Nephron (organoid): ENCODE results near the gene INPP5J.

Source experiments
- H3K27ac Mint-ChIP-seq, 3 experiments: 2 replicates each; pipeline ENCODE4 v1.8.0; 2020; ENCODE audit warnings: mixed read lengths in 3 of 3, mild to moderate bottlenecking in 2 of 3, moderate library complexity in 1 of 3
- H3K27me3 Mint-ChIP-seq: 2 replicates; pipeline ENCODE4 v1.8.0; 2021; ENCODE audit warnings: low read depth, mild to moderate bottlenecking, moderate library complexity, mixed read lengths
- H3K36me3 Mint-ChIP-seq: 2 replicates; pipeline ENCODE4 v1.8.0; 2020; ENCODE audit warnings: low read depth, mixed read lengths
- H3K4me1 Mint-ChIP-seq: 2 replicates; pipeline ENCODE4 v1.8.0; 2020; ENCODE audit warnings: mixed read lengths
- H3K4me3 Mint-ChIP-seq, 3 experiments: 2 replicates each; pipeline ENCODE4 v1.8.0; 2020; ENCODE audit warnings: mild to moderate bottlenecking in 3 of 3, mixed read lengths in 3 of 3, moderate library complexity in 2 of 3
- H3K9me3 Mint-ChIP-seq: 2 replicates; pipeline ENCODE4 v1.8.0; 2020; ENCODE audit warnings: mixed read lengths
- TF ChIP-seq, protein P1 (sequence below), 3 experiments: fragments of 200-600 bp; sonication (generic); IDR thresholded peaks; one replicate each; pipeline ENCODE4 v1.5.0; 2021; ENCODE audit warnings: antibody characterized with exemption in 3 of 3; ENCODE audit not compliant: unreplicated experiment in 3 of 3

Gene INPP5J

DNA sequence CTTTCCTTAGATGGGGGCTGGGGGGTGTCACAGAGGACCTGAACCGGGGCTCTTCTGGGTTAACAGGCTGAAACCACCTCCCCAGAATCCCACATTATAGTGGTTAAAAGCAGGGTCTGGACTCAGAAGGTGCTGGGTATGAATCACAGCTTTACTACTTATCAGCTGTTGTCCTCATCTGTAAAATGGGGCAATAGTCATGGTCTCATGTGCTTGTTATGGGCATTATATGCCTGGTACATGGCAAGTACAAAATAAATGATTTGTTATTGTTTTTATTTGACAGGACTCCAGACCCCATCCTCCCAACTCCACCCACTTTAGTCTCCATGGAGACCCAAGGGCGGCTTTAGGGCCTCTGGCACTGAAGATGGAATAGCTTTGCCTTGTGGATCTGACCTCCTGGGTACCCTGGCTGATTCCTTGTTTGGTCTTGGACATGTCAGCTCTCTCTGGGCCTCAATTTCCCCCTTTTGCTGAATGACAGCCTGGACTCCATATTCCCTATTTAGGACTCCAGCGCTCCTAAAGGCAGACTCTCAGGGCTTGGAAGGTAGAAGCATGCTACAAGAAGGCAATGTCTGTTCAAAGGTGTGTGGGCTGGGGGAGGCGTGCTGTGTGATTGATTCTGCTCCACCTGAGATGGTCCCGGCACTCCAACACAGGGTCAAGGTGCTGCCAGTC lies 42.5 kb upstream of the INPP5J start:
- H3K4me3 Mint-ChIP-seq: peak overlapping the region; percentile 92 to 94 (median 93)
- H3K9me3 Mint-ChIP-seq: no peaks in the 10 kb centered on the region

DNA sequence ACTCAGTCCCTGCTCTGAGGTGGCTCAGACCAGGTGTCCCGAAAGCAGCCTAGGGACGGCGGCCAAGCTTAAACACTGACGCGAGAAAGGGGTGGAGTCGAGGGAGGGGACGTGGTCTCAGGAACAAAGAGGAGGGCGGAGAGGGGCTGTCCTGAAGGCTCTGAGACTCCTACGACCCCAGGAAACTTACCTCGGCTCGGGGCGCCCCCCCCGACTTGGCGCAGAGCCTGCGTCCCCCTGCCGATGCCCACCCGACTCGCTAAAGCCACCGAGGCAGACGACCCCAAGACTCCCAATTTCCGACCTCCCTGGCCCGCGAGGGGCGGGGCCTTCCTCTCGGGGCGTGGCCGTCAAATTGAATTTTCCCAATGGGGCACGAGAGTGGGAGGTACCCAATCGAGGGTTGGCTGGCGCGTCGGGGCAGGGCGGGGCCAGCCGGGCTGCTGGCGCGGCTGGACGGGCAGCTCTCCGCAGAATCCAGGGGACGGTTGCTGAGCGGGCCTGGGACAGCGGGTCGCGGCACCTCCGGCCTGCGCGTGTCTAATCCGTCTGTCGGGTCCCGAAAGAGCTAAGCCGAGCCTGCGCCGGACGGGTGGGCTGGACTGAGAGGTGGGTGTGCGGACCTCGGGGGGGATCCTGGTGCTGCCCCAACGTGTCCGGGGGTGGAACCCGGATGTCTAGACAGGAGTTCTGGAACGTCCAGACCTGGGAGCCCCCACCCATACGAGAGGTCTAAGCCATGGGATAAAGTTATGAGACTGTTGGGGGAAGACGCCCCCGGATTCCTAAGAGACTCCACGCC lies 41.7 kb upstream of the INPP5J start, which contains the start of gene SMTN:
SMTN (plus strand) TSS at position 471 of the 802 bp plus-strand sequence. CDS start 1,941 bp downstream, outside the sequence.
- Mint-ChIP-seq H3K4me1 (peaks cover 38% of the 10 kb centered on the region), H3K36me3 (no peaks in the 10 kb centered on the region), H3K27me3 (no peaks in the 10 kb centered on the region), H3K9me3 (no peaks in the 10 kb centered on the region), H3K27ac (peak within 1 kb of the TSS; percentile 98 to 99 (median 98)), H3K4me3 (peak within 1 kb of the TSS; percentile 92 to 94 (median 93))
- TF ChIP-seq, protein P1, sequence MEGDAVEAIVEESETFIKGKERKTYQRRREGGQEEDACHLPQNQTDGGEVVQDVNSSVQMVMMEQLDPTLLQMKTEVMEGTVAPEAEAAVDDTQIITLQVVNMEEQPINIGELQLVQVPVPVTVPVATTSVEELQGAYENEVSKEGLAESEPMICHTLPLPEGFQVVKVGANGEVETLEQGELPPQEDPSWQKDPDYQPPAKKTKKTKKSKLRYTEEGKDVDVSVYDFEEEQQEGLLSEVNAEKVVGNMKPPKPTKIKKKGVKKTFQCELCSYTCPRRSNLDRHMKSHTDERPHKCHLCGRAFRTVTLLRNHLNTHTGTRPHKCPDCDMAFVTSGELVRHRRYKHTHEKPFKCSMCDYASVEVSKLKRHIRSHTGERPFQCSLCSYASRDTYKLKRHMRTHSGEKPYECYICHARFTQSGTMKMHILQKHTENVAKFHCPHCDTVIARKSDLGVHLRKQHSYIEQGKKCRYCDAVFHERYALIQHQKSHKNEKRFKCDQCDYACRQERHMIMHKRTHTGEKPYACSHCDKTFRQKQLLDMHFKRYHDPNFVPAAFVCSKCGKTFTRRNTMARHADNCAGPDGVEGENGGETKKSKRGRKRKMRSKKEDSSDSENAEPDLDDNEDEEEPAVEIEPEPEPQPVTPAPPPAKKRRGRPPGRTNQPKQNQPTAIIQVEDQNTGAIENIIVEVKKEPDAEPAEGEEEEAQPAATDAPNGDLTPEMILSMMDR (IDR thresholded peaks at IDR 0.05; ENCODE audit: unreplicated experiment in 3 of 3): no peak

More for the DNA sequence above, 42.5 kb upstream of the INPP5J start:
- Mint-ChIP-seq H3K27me3 (no peaks in the 10 kb centered on the region), H3K36me3 (no peaks in the 10 kb centered on the region), H3K27ac (peak overlapping the region; percentile 98 to 99 (median 98)), H3K4me1 (peaks cover 43% of the 10 kb centered on the region)
- TF ChIP-seq, protein P1 (IDR thresholded peaks at IDR 0.05; ENCODE audit: unreplicated experiment in 3 of 3): no peak

DNA sequence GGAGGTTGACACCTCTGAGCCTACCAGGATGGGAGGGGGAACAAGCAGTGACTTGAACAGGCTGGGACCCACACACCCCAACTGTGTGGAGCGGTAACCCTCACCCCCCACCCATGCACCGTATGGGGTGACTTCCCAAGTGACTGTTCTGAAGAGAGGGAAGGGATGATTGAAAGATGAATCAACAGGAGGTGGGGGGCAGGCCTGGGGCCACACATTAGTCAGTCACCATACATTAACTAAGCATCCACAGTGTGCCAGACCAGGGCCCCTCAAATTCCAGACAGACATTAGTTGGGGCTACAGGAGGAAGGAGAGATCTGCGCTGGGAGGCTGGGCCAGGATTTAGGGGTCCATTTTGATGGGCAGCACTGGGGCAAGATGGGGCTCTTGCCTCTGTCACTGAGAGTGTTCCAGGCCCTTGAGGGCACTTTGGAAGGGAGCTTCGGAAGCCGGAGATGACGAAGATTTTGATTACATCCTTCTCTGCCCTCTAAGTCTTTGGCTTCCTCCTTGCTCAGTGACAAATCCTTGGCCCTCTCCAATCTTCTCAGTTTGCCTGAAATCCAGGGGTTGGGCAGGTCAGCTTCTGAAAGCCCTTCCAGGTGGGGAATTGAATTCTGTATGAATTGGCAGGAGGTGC lies 40.7 kb upstream of the INPP5J start:
- Mint-ChIP-seq H3K9me3 (no peaks in the 10 kb centered on the region), H3K4me1 (peaks cover 41% of the 10 kb centered on the region), H3K4me3 (peak overlapping the region; percentile 92 to 94 (median 93)), H3K36me3 (no peaks in the 10 kb centered on the region), H3K27me3 (no peaks in the 10 kb centered on the region), H3K27ac (peak overlapping the region; percentile 98 to 99 (median 98))
- TF ChIP-seq, protein P1 (IDR thresholded peaks at IDR 0.05; ENCODE audit: unreplicated experiment in 3 of 3): no peak

DNA sequence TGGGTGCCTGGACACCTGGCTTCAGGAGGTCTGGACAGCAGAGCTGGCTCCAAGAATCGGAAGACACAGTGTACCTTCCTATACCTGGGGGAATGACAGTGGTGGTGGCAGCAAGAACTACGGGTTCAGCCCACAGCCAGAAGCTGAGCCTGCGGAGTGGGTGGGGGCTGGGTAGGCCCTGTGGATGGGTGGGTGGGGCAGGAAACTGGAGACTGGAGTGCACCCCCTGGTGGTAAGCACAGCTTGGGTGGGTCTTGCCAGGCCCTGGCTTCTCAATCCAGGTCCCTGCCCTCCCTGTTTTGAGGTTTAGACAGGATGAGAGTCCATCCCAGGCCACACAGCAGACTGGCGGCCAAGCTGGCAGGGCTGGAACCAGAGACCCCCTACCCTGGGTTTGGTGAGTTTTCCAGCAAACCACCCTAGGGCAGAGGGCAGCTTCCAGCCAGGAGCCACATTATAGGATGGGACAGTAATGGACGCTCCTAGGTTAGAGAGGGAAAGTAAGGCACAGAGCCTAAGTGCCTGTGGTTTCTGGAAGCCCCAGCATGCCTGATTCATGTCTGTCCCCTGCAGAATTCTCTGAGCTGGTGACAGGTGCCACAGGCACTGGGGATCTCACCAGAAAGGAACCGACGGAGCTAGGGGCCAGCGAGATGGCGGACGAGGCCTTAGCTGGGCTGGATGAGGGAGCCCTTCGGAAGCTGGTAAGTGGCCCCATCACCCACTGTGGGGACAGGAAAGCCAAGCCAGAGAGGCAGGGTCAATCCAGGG lies 40.0 kb upstream of the INPP5J start:
- H3K4me3 Mint-ChIP-seq: peak overlapping the region; percentile 92 to 94 (median 93)
- TF ChIP-seq, protein P1 (IDR thresholded peaks at IDR 0.05; ENCODE audit: unreplicated experiment in 3 of 3): peak in 2 of 3 experiments; percentile 32
- peak overlapping the region; percentile 90 to 99 (median 98) for H3K27ac Mint-ChIP-seq
- H3K9me3 Mint-ChIP-seq: no peaks in the 10 kb centered on the region
- H3K27me3 Mint-ChIP-seq: no peaks in the 10 kb centered on the region
- H3K36me3 Mint-ChIP-seq: no peaks in the 10 kb centered on the region
- peaks cover 41% of the 10 kb centered on the region for H3K4me1 Mint-ChIP-seq

DNA sequence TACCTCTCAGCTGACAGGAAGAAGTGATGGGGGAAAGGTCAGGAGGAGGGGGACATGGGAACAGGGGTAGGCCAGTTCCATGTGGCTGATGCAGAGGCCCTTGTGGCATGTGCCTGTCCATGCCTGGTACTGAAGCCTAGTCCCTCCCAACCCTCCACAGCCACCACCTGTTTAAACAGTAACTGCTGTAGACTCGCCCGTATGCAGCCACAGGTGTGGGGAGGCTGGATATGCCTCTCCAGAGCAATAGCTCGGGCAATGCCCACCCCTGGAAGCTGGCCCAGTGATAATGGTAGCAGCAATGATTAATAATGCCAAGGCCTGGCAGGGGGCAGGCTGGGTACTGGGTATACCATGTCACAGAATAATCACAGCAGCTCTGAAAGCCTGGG lies 39.4 kb upstream of the INPP5J start:
- Mint-ChIP-seq H3K9me3 (no peaks in the 10 kb centered on the region), H3K27me3 (no peaks in the 10 kb centered on the region), H3K4me3 (peak overlapping the region; percentile 92 to 94 (median 93)), H3K4me1 (peaks cover 41% of the 10 kb centered on the region), H3K27ac (peak overlapping the region; percentile 83 to 98 (median 90)), H3K36me3 (no peaks in the 10 kb centered on the region)
- TF ChIP-seq, protein P1 (IDR thresholded peaks at IDR 0.05; ENCODE audit: unreplicated experiment in 3 of 3): no peak
